Neural cell (in vitro differentiated cells): Measurements from ENCODE around the gene SMG6. TPM values are rescaled to one million over a fixed set of nuclear protein-coding genes. Genes with fewer than 3 reads are reported as not detected.
A peak's percentile ranks its signal among the peaks of the same experiment; 100 is the strongest.

Experiments used
- H2AFZ ChIP-seq: fragments of 200-600, 300-800 bp; sonication (generic), shearing (Covaris generic); 2 replicates; pipeline ENCODE4 v1.6.0; 2014; ENCODE audit warnings: low read depth, mild to moderate bottlenecking, antibody characterized with exemption, low read length, moderate library complexity
- H3F3A ChIP-seq: fragments of 200-600 bp; shearing (Covaris generic); 2 replicates; pipeline ENCODE4 v1.6.1; 2016; ENCODE audit warnings: mild to moderate bottlenecking, moderate library complexity, mixed read lengths, antibody characterized with exemption, low read length; ENCODE audit not compliant: insufficient read depth, poor library complexity, severe bottlenecking
- H3K27ac ChIP-seq: fragments of 200-600, 300-800 bp; sonication (generic), shearing (Covaris generic); 2 replicates; pipeline ENCODE4 v1.5.1; 2014; ENCODE audit warnings: mild to moderate bottlenecking, low read length, moderate library complexity
- H3K27me3 ChIP-seq: fragments of 300-800, 200-600 bp; sonication (generic), shearing (Covaris generic); 2 replicates; pipeline ENCODE4 v1.6.0; 2014; ENCODE audit warnings: mild to moderate bottlenecking, low read depth, low read length, moderate library complexity; ENCODE audit not compliant: insufficient read depth
- H3K36me3 ChIP-seq: fragments of 300-800, 200-600 bp; sonication (generic), shearing (Covaris generic); 2 replicates; pipeline ENCODE4 v1.5.1; 2014; ENCODE audit warnings: mild to moderate bottlenecking, antibody characterized with exemption, low read length, moderate library complexity; ENCODE audit not compliant: insufficient read depth
- H3K4me2 ChIP-seq: fragments of 300-800, 200-600 bp; sonication (generic), shearing (Covaris generic); 2 replicates; pipeline ENCODE4 v1.6.0; 2014; ENCODE audit warnings: mild to moderate bottlenecking, low read length
- H3K4me3 ChIP-seq: fragments of 300-800, 200-600 bp; sonication (generic), shearing (Covaris generic); 2 replicates; pipeline ENCODE4 v1.5.1; 2014; ENCODE audit warnings: mild to moderate bottlenecking, low read length, moderate library complexity
- H3K79me2 ChIP-seq: fragments of 200-600 bp; shearing (Covaris generic); replicated peaks from 2 replicates; pipeline ENCODE4 v1.6.0; 2014; ENCODE audit warnings: mild to moderate bottlenecking, low read length, moderate library complexity; ENCODE audit not compliant: insufficient read depth
- H3K9ac ChIP-seq: fragments of 300-800, 200-600 bp; sonication (generic), shearing (Covaris generic); 2 replicates; pipeline ENCODE4 v1.6.1; 2016; ENCODE audit warnings: mild to moderate bottlenecking, low read length, mixed read lengths
- H3K9me2 ChIP-seq: fragments of 200-600 bp; shearing (Covaris generic); 2 replicates; pipeline ENCODE4 v1.6.1; 2016; ENCODE audit warnings: mild to moderate bottlenecking, low read length, mixed read lengths; ENCODE audit not compliant: insufficient read depth
- H3K9me3 ChIP-seq: fragments of 200-600, 300-800 bp; sonication (generic), shearing (Covaris generic); 2 replicates; pipeline ENCODE4 v1.6.1; 2016; ENCODE audit warnings: mild to moderate bottlenecking, mixed run types, low read length, moderate library complexity, mixed read lengths
- H4K20me1 ChIP-seq: fragments of 200-600 bp; shearing (Covaris generic); 2 replicates; pipeline ENCODE4 v1.6.1; 2016; ENCODE audit warnings: mild to moderate bottlenecking, mixed run types; ENCODE audit not compliant: insufficient read depth
- EP300 ChIP-seq: fragments of 450-650 bp; conservative IDR thresholded peaks from 2 replicates; pipeline ENCODE4 v1.6.1; 2014; ENCODE audit warnings: antibody characterized with exemption, mild to moderate bottlenecking, moderate library complexity; ENCODE audit not compliant: poor library complexity, severe bottlenecking
- EZH2 ChIP-seq: fragments of 200-600, 300-800 bp; shearing (Covaris generic), sonication (generic); IDR thresholded peaks from 2 replicates; pipeline ENCODE4 v1.6.1; 2014; ENCODE audit warnings: antibody characterized with exemption, low read length, borderline replicate concordance, mild to moderate bottlenecking; ENCODE audit not compliant: insufficient read depth, poor library complexity, severe bottlenecking
- MXI1 ChIP-seq: fragments of 450-650 bp; conservative IDR thresholded peaks from 2 replicates; pipeline ENCODE4 v1.6.1; 2014; ENCODE audit warnings: antibody characterized with exemption, mild to moderate bottlenecking; ENCODE audit not compliant: poor library complexity, severe bottlenecking
- POLR2AphosphoS5 ChIP-seq: IDR thresholded peaks from 2 replicates; pipeline ENCODE4 v1.6.1; 2012
- RAD21 ChIP-seq: fragments of 450-650 bp; conservative IDR thresholded peaks from 2 replicates; pipeline ENCODE4 v1.6.1; 2014; ENCODE audit warnings: antibody characterized with exemption, mild to moderate bottlenecking, moderate library complexity
- SMC3 ChIP-seq: fragments of 450-650 bp; conservative IDR thresholded peaks from 2 replicates; pipeline ENCODE4 v1.6.1; 2014; ENCODE audit warnings: antibody characterized with exemption, mild to moderate bottlenecking, moderate library complexity; ENCODE audit not compliant: poor library complexity
- TAF1 ChIP-seq: IDR thresholded peaks from 2 replicates; pipeline ENCODE4 v1.6.1; 2012; ENCODE audit warnings: low read depth
- polyA plus RNA-seq: library from polyadenylated mRNA; depleted of rRNA; stranded (reverse); fragments of >200 nt; gene quantifications from 2 replicates; pipeline ENCODE4 v1.2.3, GENCODE V29; 2014
- TF ChIP-seq, protein P1 (sequence below): IDR thresholded peaks from 2 replicates; pipeline ENCODE4 v1.6.1; 2012; ENCODE audit warnings: borderline replicate concordance
- TF ChIP-seq, protein P2 (sequence below): fragments of 450-650 bp; IDR thresholded peaks from 2 replicates; pipeline ENCODE4 v1.5.1; 2014; ENCODE audit warnings: antibody characterized with exemption, mild to moderate bottlenecking, moderate library complexity; ENCODE audit not compliant: poor library complexity, severe bottlenecking

The SMG6 gene
- polyA plus RNA-seq, 1 donor from 2014 or later = 13.9 TPM

DNA sequence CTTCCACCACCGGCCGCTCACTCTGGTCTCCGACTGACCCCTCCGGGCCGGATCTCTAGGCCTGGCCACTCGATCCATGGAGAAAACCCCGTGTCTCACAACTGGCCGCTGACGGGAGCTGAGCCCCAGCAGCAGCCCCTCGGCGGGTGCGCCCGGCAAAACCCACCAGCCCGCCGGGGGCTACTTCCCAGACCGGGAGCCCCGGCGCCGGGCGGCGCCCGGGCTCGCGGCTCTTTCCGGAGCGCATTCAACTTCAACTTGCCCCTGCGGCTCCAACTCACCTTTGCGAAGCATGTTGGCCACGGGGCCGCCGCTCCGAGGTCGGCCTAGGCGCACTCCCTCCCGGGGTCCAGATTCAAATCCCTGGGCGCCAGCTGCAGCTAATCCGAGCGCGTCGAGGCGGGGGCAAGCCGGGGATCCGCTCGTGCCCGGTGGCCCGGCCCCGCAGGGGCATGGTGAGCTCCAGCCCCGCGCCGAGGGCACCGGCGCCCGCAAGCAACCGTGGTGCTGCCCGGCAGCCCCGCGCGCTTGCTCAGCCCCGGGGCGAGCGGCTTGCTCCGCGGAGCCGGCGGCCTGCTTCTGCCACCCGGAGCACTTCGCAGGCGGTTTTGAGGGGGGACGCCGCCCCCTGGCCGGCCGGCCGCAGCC is 278.9 kb downstream of the SMG6 start:
- Histone ChIP-seq H3K4me3 (peak overlapping the region; percentile 90), H3K9ac (peak overlapping the region; percentile 69), H3K4me2 (peak overlapping the region; percentile 48), H4K20me1 (no peaks in the 10 kb centered on the region), H3K27ac (no peak overlapping the region), H3K36me3 (no peaks in the 10 kb centered on the region), H3K79me2 (no peaks in the 10 kb centered on the region), H3K9me3 (no peaks in the 10 kb centered on the region), H2AFZ (no peak overlapping the region), H3F3A (no peaks in the 10 kb centered on the region), H3K9me2 (no peaks in the 10 kb centered on the region), H3K27me3 (peaks cover 24% of the 10 kb centered on the region)
- no peak for TF ChIP-seq MXI1
- TF ChIP-seq EP300 = no peak
- peak; percentile 0 for TF ChIP-seq POLR2AphosphoS5
- no peak for TF ChIP-seq TAF1
- no peak for TF ChIP-seq RAD21
- peak; percentile 25 for TF ChIP-seq SMC3
- no peak for TF ChIP-seq EZH2
- TF ChIP-seq, protein P1, sequence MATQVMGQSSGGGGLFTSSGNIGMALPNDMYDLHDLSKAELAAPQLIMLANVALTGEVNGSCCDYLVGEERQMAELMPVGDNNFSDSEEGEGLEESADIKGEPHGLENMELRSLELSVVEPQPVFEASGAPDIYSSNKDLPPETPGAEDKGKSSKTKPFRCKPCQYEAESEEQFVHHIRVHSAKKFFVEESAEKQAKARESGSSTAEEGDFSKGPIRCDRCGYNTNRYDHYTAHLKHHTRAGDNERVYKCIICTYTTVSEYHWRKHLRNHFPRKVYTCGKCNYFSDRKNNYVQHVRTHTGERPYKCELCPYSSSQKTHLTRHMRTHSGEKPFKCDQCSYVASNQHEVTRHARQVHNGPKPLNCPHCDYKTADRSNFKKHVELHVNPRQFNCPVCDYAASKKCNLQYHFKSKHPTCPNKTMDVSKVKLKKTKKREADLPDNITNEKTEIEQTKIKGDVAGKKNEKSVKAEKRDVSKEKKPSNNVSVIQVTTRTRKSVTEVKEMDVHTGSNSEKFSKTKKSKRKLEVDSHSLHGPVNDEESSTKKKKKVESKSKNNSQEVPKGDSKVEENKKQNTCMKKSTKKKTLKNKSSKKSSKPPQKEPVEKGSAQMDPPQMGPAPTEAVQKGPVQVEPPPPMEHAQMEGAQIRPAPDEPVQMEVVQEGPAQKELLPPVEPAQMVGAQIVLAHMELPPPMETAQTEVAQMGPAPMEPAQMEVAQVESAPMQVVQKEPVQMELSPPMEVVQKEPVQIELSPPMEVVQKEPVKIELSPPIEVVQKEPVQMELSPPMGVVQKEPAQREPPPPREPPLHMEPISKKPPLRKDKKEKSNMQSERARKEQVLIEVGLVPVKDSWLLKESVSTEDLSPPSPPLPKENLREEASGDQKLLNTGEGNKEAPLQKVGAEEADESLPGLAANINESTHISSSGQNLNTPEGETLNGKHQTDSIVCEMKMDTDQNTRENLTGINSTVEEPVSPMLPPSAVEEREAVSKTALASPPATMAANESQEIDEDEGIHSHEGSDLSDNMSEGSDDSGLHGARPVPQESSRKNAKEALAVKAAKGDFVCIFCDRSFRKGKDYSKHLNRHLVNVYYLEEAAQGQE = no peak
- TF ChIP-seq, protein P2, sequence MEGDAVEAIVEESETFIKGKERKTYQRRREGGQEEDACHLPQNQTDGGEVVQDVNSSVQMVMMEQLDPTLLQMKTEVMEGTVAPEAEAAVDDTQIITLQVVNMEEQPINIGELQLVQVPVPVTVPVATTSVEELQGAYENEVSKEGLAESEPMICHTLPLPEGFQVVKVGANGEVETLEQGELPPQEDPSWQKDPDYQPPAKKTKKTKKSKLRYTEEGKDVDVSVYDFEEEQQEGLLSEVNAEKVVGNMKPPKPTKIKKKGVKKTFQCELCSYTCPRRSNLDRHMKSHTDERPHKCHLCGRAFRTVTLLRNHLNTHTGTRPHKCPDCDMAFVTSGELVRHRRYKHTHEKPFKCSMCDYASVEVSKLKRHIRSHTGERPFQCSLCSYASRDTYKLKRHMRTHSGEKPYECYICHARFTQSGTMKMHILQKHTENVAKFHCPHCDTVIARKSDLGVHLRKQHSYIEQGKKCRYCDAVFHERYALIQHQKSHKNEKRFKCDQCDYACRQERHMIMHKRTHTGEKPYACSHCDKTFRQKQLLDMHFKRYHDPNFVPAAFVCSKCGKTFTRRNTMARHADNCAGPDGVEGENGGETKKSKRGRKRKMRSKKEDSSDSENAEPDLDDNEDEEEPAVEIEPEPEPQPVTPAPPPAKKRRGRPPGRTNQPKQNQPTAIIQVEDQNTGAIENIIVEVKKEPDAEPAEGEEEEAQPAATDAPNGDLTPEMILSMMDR = no peak

DNA sequence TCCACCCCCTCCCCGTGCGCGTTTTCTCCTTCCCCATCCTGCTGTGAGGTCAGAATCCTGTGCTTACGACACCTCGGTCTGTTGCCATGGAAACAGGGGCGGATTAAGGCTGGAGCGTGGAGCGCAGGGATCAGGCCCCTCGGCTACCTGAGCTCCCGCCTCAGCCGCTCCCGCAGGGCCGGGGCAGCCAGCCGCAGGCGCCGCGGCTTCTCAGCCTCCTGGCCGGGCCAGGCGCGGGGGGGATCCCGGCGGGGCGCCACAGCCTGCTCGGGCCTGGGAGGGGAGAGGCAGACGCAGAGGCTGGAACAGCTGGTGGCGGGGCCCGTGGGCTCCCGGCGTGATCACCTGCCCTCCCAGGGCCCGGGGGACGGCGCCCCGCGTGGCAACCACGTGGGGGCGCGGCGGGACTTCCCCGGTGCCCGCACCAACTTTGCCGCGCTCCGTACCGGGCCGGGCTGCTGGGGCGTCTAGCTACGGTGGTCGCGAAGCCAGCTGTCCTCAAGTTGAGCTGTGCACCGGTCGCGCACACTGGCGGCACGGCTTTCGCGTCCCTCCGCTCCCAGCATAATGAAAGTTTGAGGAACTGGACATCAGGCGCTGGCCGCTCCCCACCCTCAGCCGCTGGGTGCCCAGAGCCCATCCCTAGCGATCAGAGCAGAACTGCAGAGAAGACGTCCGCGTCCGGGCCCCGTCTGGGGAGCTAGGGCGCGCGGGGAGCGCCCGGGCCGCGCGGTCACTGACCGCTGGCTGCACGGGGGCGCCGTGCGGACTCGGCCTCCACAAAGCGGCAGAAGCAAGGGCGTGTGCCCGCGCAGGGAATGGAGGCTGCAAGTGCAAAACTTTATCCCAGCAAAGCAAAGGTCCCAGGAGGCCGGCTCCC is 279.7 kb downstream of the SMG6 start:
- H3F3A ChIP-seq = no peaks in the 10 kb centered on the region
- H3K27ac ChIP-seq = no peak overlapping the region
- H3K27me3 ChIP-seq = peaks cover 24% of the 10 kb centered on the region
- TF ChIP-seq RAD21 = peak; percentile 34
- TF ChIP-seq, protein P2 = peak; percentile 47
- no peak for TF ChIP-seq EZH2
- no peak for TF ChIP-seq TAF1
- no peak for TF ChIP-seq SMC3
- TF ChIP-seq POLR2AphosphoS5 = peak; percentile 40
- peak; percentile 88 for TF ChIP-seq MXI1
- peak; percentile 27 for TF ChIP-seq EP300
- TF ChIP-seq, protein P1 = no peak
- no peaks in the 10 kb centered on the region for H3K9me2 ChIP-seq
- H4K20me1 ChIP-seq = no peaks in the 10 kb centered on the region
- H3K9me3 ChIP-seq = no peaks in the 10 kb centered on the region
- peak overlapping the region; percentile 69 for H3K9ac ChIP-seq
- no peaks in the 10 kb centered on the region for H3K79me2 ChIP-seq
- no peak overlapping the region for H2AFZ ChIP-seq
- H3K4me2 ChIP-seq = peak overlapping the region; percentile 48
- H3K4me3 ChIP-seq = peak overlapping the region; percentile 90
- H3K36me3 ChIP-seq = no peaks in the 10 kb centered on the region
